CD4-positive, alpha-beta T cell treated with Interleukin-15 for 4 hours (primary cell): Measurements from ENCODE around the gene SLC2A2.

Source experiments
- DNase-seq: peaks from one replicate; pipeline ENCODE4 v3.0.0-alpha.2; 2020; ENCODE audit warnings: low spot score

Gene SLC2A2

GRCh38 chr3:171028779-171029232, 2.3 kb upstream of the SLC2A2 start:
- DNase-seq, result no peak

GRCh38 chr3:171028025-171028778, 1.7 kb upstream of the SLC2A2 start:
- DNase-seq, result peak; percentile 9

- no peak for DNase-seq
Observed at GRCh38 chr3:171023566-171023965, 3.0 kb downstream of the SLC2A2 start.

GRCh38 chr3:171021377-171021776, 5.1 kb downstream of the SLC2A2 start:
- no peak for DNase-seq

- no peak for DNase-seq
Observed at GRCh38 chr3:171018156-171018935, 8.2 kb downstream of the SLC2A2 start.

- DNase-seq, result no peak
Observed at GRCh38 chr3:171013822-171014748, 12.4 kb downstream of the SLC2A2 start.

GRCh38 chr3:171011873-171012336, 14.6 kb downstream of the SLC2A2 start:
- no peak for DNase-seq

GRCh38 chr3:171011109-171011872, 15.2 kb downstream of the SLC2A2 start:
- no peak for DNase-seq

GRCh38 chr3:171007316-171007715, 19.2 kb downstream of the SLC2A2 start:
- DNase-seq, result no peak

- DNase-seq, result no peak
Observed at GRCh38 chr3:171005648-171006047, 20.9 kb downstream of the SLC2A2 start.

- no peak for DNase-seq
Observed at GRCh38 chr3:171001957-171002694, 24.4 kb downstream of the SLC2A2 start.

- no peak for DNase-seq
Observed at GRCh38 chr3:171001250-171001893, 25.1 kb downstream of the SLC2A2 start.

- no peak for DNase-seq
Observed at GRCh38 chr3:171000281-171000680, 26.2 kb downstream of the SLC2A2 start.

GRCh38 chr3:170999737-171000242, 26.7 kb downstream of the SLC2A2 start:
- DNase-seq, result no peak

- DNase-seq, result no peak
Observed at GRCh38 chr3:170997961-170998913, 28.3 kb downstream of the SLC2A2 start.

GRCh38 chr3:170992854-170993253, 33.7 kb downstream of the SLC2A2 start:
- DNase-seq, result no peak

GRCh38 chr3:170991664-170992063, 34.9 kb downstream of the SLC2A2 start:
- no peak for DNase-seq

- no peak for DNase-seq
Observed at GRCh38 chr3:170989100-170989648, 37.3 kb downstream of the SLC2A2 start.
